ENCODE results near the gene OBSCN.

DNA sequence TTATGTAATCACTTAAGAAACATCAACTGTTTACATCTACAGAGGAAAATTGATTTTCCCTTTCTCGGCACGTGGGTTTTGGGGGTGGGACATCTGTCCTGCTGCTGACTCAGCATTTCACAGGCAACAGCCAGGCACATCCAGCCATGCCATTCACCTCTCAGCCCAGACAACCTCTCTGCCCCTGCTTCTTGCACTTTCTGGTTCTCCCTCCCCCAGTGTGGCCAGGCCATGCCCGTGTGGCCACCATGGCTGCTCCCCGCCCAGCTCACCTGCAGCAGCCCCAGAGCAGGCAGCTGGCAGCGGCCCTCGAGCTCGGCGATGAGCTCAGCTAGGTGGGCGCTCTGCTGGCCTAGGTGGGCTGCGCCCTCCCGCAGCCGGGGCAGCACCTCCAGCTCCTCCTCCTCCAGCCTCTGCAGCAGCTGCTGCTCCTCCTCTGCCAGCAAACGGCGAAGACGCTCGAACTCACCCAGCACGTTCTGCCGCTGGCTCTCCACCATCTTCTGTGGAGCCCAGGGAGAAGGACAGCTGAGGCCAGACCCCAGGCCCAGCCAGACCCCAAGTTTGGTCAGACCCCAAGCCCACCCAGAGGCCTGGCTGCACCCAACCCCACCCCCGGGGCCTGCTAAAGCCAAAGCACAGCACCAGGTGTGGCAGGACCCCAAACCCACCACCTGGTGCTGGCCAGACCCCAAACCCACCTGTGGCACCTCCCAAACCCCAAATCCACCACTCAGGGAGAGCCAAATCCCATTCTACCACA lies 193.0 kb downstream of the OBSCN start:
- TF ChIP-seq EZH2phosphoT487 (IDR thresholded peaks at IDR 0.05; ENCODE audit: insufficient read depth, low read depth): no peak
- no peak for TF ChIP-seq EZH2 (IDR thresholded peaks at IDR 0.05; ENCODE audit: insufficient read depth, poor library complexity, severe bottlenecking)
